ENCODE measurements around the gene DOLPP1. TPM values are rescaled to one million over a fixed set of nuclear protein-coding genes. Genes with fewer than 3 reads are reported as not detected.
"Not testable (repeated sequence)": the region's sequence is repeated elsewhere in the genome, so short reads cannot be mapped to it uniquely, and the experiment has no call there.

The DOLPP1 gene
- total RNA-seq, 1 donor from 2014 or later = 13.2 TPM

- TF ChIP-seq CTCF (IDR thresholded peaks at IDR 0.05) = no peak
- intact Hi-C loops (cut with DNase I) = no loop called here
- H3K4me3 ChIP-seq = peak overlapping the region; percentile 89
- peak overlapping the region; percentile 94 for H3K27ac ChIP-seq
- ATAC-seq (peak; percentile 8), DNase-seq (peak; percentile 77)
- no peaks in the 10 kb centered on the region for H3K27me3 ChIP-seq
- no peaks in the 10 kb centered on the region for H3K9me3 ChIP-seq
- H3K36me3 ChIP-seq = no peaks in the 10 kb centered on the region
- peaks cover 17% of the 10 kb centered on the region for H3K4me1 ChIP-seq
Observed at GRCh38 chr9:129111528-129112151, 30.7 kb downstream of the DOLPP1 start.

GRCh38 chr9:129112526-129112925 lies 31.6 kb downstream of the DOLPP1 start:
- ATAC-seq; DNase-seq; H3K27me3 ChIP-seq; H3K36me3 ChIP-seq; H3K9me3 ChIP-seq; intact Hi-C loops (cut with DNase I); H3K27ac ChIP-seq: not testable (repeated sequence)
- H3K4me1 ChIP-seq = peaks cover 17% of the 10 kb centered on the region
- H3K4me3 ChIP-seq = peak overlapping the region; percentile 89

- H3K27ac ChIP-seq = no peak overlapping the region
Observed at GRCh38 chr9:129113645-129114304, 32.9 kb downstream of the DOLPP1 start.

GRCh38 chr9:129118799-129119198 lies 37.9 kb downstream of the DOLPP1 start:
- H3K4me1 ChIP-seq = peaks cover 7% of the 10 kb centered on the region
- H3K36me3 ChIP-seq = peaks cover 31% of the 10 kb centered on the region
- no peak for DNase-seq
- no peak for ATAC-seq
- no peak overlapping the region for H3K4me3 ChIP-seq
- no peak overlapping the region for H3K27ac ChIP-seq
- TF ChIP-seq CTCF (IDR thresholded peaks at IDR 0.05) = no peak
- intact Hi-C loops (cut with DNase I) = no loop called here
- no peaks in the 10 kb centered on the region for H3K9me3 ChIP-seq
- H3K27me3 ChIP-seq = no peaks in the 10 kb centered on the region

More at GRCh38 chr9:129113645-129114304, 32.9 kb downstream of the DOLPP1 start:
- DNase-seq = no peak
- Histone ChIP-seq H3K27me3 (no peaks in the 10 kb centered on the region), H3K4me3 (no peak overlapping the region), H3K9me3 (no peaks in the 10 kb centered on the region), H3K36me3 (no peaks in the 10 kb centered on the region), H3K4me1 (peaks cover 17% of the 10 kb centered on the region)
- ATAC-seq = no peak
- TF ChIP-seq CTCF (IDR thresholded peaks at IDR 0.05) = no peak
- intact Hi-C loops (cut with DNase I) = no loop called here

GRCh38 chr9:129121483-129121882 lies 40.6 kb downstream of the DOLPP1 start:
- TF ChIP-seq CTCF (IDR thresholded peaks at IDR 0.05) = no peak
- ATAC-seq (no peak), DNase-seq (no peak)
- Histone ChIP-seq H3K9me3 (no peaks in the 10 kb centered on the region), H3K4me3 (no peak overlapping the region), H3K27me3 (no peaks in the 10 kb centered on the region), H3K36me3 (peaks cover 43% of the 10 kb centered on the region), H3K27ac (no peak overlapping the region), H3K4me1 (peaks cover 7% of the 10 kb centered on the region)
- intact Hi-C loops (cut with DNase I) = no loop called here

- DNase-seq = no peak
- Histone ChIP-seq H3K36me3 (peaks cover 49% of the 10 kb centered on the region), H3K27ac (no peak overlapping the region), H3K27me3 (no peaks in the 10 kb centered on the region), H3K9me3 (no peaks in the 10 kb centered on the region), H3K4me3 (no peak overlapping the region), H3K4me1 (peaks cover 7% of the 10 kb centered on the region)
- no peak for ATAC-seq
- intact Hi-C loops (cut with DNase I) = no loop called here
- no peak for TF ChIP-seq CTCF (IDR thresholded peaks at IDR 0.05)
Observed at GRCh38 chr9:129122133-129122532, 41.2 kb downstream of the DOLPP1 start.

GRCh38 chr9:129122976-129123375 lies 42.1 kb downstream of the DOLPP1 start:
- H3K4me3 ChIP-seq; ATAC-seq; H3K27ac ChIP-seq; H3K4me1 ChIP-seq; H3K9me3 ChIP-seq; H3K27me3 ChIP-seq; intact Hi-C loops (cut with DNase I); DNase-seq: not testable (repeated sequence)
- H3K36me3 ChIP-seq = peaks cover 57% of the 10 kb centered on the region

Measured in upper lobe of right lung (tissue), 1 donor.